Measurements from ENCODE around the gene SUGP2.
A peak's percentile ranks its signal among the peaks of the same experiment; 100 is the strongest.

SUGP2 gene

DNA sequence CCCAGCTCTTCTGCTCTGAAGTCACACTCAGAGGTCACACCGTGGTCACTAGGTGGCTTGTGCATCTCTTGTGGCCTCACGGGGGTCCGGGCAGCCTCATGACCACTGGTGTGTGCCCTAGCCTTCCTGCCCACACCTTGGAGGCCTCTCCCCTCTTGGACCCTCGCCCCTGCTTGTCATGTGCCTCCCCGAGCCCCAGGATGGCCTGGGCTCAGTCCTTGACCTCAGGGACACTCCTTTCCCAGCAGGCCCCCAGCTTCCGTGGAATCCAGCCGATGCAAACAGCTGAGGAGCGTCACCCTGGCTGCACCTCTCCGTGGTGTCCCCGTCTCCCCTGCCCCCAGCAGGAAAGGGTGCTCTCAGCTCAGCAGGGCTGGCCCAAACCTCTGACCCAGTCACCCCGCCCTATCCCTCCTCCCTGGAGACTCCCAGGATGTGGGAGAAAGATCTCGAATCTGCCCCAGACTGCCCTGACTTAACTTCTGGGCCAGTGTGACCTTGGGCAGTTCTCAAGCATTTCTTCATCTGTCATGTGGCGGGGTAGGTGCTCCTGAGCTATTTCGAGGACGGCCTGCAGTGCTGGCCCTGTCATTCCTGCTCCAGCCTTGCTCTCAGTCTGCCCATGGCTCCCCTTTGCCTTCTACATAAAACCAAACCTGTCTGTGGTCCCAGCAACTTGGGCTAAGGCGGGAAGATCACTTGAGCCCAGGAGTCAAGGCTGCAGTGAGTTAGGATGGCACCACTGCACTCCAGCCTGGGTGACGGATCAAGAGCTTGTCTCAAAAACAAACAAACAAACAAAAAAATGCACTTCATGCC is 25.9 kb upstream of the SUGP2 start:
- no peak for DNase-seq

- DNase-seq: no peak
Measured at GRCh38 chr19:19057720-19058119, 24.4 kb upstream of the SUGP2 start.

DNA sequence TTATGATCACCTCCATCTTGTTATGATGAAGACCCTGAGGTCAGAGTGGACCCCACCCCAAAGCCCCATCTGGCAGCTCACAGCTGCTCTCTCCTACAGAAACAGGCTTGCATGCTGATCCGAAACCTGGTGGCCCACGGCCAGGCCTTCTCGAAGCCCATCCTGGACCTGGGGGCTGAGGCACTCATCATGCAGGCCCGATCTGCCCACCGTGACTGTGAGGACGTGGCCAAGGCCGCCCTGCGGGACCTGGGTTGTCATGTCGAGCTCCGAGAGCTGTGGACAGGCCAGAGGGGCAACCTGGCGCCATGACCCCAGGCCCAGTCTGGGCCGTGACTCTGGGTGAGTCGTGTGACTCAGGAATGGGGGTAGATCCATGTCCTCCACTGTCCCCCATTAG is 24.0 kb upstream of the SUGP2 start:
- no peak for DNase-seq

- no peak for DNase-seq
Measured at GRCh38 chr19:19056636-19057275, 23.4 kb upstream of the SUGP2 start.

GRCh38 chr19:19055701-19056100 is 22.4 kb upstream of the SUGP2 start:
- DNase-seq: no peak

- DNase-seq: no peak
Measured at GRCh38 chr19:19054939-19055440, 21.7 kb upstream of the SUGP2 start.

DNA sequence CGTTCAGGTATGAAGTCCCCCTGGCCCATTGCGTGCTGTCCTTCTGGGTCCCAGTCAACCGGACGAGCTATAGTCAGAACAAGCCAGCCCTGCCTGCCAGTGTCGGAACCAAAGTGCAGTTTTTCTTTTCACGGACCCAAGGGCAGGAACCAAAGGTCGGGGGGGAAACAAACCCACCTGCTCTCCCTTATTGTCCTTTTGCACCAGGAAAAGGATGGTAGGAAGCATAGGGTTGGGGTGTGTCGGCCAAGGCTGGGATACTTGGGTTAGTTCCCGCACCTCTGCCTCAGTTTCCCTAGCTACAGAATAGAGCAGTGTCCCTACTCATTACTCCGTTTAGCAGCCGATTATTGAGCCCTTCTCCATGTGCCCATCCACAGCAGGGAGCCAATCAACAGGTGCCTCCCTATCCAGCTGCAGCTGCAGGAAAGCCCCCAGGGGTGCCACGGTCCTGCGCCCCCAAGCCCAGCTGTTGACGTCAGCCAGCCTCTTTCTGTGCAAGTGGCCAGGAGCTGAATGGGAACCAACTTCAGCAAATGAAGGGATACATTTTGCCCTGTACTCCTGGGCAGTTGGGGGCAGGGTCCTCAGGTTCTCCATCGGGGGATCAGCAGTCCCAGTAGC is 21.1 kb upstream of the SUGP2 start:
- DNase-seq: no peak

- peak; percentile 53 for DNase-seq
Measured at GRCh38 chr19:19053508-19054314, 20.4 kb upstream of the SUGP2 start.

GRCh38 chr19:19052921-19053320 is 19.6 kb upstream of the SUGP2 start:
- DNase-seq: no peak

GRCh38 chr19:19051478-19052213 is 18.3 kb upstream of the SUGP2 start:
- no peak for DNase-seq

DNA sequence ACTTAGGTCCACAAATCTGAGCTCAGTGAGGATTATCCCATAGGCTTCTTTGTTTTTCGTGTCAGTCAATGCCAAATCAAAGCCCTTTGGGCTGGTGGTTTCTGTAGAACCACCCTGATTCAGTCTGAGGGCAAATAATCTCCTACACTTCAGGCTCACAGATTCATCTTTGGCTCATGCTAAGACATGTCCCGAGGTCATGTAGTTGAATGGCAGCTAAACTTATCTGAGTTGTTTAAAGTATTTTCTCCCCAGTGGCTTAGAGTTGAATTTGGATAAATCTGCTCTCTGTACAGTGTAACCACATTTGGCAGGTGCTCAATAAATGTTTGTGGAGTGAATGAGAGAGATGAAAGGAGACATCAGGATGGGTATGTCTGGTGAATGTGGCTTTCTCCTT is 17.4 kb upstream of the SUGP2 start:
- no peak for DNase-seq

DNA sequence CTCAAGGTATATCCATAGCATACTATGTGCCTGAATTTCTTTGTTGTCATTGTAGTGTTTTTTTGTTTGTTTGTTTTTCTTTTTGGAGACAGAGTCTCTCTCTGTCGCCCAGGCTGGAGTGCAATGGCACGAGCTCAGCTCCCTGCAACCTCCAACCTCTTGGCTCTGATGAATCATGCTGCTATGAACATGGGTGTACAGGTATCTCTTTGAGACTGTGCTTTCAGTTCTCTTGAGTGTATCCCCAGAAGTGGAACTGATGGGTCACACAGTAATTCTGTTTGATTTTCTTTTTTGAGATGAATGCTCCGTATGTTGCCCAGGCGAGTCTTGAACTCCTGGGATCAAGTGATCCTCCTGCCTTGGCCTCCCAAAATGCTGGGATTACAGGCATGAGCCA is 16.8 kb upstream of the SUGP2 start:
- no peak for DNase-seq

DNA sequence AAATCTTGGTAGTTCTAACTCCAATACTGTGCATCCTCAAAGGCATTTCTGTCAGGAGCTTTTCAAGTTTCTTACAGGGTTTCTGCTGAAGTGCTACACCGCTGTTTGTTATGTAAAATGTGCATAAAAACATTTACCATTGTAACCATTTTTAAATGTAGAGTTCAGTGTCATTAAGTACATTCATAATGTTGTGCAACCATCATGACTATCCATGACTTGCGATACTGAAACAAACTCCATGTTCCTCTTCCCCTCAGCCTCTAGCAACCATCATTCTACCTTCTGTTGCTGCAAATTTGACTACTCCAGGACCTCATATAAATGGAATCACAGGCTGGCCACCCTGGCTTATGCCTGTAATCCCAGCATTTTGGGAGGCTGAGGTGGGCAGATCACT is 16.1 kb upstream of the SUGP2 start:
- no peak for DNase-seq

DNA sequence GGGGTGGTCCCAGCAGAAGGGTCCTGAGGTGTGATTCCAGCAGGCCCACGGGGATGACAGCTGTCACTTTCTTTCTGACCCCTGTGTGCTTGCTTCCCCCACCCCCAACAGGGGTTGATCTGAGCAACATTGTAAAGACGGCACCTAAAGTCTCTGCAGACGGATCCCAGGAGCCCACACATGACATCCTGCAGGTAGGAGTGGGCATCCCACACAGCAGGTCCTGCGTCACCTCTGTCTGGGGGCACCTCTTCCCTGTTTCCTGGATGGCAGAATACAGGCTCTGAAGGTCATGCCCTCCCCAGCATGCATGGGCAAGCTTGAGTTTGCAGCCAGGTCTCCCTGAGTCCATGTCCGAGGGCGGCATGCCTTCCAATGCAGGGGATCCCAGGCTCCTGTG is 10.6 kb upstream of the SUGP2 start:
- DNase-seq: no peak

- no peak for DNase-seq
Measured at GRCh38 chr19:19043481-19043880, 10.2 kb upstream of the SUGP2 start.

DNA sequence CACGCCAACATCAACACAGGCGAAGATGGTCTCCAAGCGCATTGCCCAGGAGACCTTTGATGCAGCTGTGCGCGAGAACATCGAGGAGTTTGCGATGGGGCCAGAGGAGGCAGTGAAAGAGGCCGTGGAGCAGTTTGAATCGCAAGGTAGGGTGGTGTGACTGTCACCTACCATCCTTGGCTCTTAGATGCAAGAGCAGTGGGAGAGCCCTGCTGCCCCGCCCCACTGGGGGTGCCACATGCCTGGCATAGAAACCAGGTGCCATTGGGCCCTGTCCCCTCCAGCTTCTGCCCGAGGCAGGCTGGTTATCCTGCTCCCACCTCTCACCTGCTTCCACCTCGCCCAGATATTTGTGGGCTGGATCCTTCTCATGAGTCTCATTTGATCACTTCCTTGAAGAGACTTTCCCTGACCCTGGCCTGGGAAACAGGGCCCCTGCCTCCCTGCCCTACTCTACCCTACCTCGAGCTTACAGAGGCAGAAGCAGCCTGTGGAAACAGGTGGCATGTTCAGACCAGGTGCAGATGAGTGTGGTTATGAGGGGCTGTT is 9.5 kb upstream of the SUGP2 start:
- DNase-seq: no peak

DNA sequence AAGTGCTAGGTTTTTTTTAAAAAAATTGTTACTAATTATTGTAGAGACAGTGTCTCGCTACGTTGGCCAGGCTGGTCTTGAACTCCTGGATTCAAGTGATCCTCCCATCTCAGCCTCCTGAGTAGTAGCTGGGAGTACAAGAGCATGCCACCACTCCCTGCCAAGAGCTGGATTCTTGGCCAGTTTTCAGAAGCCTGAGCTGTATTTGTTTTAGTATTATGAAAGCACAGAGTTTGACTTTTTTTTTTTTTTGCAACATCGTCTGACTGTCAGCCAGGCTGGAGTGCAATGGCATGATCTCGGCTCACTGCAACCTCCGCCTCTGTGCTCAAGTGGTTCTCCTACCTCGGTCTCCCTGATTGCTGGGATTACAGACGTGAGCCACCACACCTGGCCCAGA is 7.1 kb upstream of the SUGP2 start:
- DNase-seq: no peak

GRCh38 chr19:19039901-19040300 is 6.6 kb upstream of the SUGP2 start:
- DNase-seq: no peak

DNA sequence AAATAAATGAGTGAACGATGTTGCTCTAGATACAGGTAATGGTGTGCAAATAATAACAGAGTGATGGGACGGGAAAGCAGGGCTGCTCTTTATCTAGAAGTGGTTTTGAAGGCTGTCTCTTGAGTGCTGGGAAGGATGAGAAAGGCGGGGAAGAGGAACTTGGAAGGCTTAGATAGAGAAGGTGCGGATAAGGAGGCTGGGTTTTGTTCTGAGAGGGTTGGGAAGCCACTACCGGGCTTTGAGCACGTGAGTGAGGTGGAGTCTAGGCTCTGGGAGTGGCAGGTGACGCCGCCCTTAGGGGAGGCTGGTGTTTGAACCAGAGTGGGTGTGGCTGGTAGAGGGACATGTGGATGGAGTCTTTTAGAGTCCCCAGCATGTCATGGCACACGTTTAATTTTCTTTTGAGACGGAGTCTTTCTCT is 897 bp upstream of the SUGP2 start:
- peak; percentile 65 for DNase-seq

- DNase-seq: no peak
Measured at GRCh38 chr19:19033176-19033425, 216 bp downstream of the SUGP2 start.

GRCh38 chr19:19032420-19033175 is 719 bp downstream of the SUGP2 start:
- DNase-seq: peak; percentile 74

- DNase-seq: no peak
Measured at GRCh38 chr19:19031891-19032290, 1.4 kb downstream of the SUGP2 start.

Measured in stimulated activated CD4-positive, alpha-beta T cell treated with anti-CD3 and anti-CD28 coated beads, Interleukin-12 subunit alpha, Interleukin-12 subunit beta, amount 100 ng/mL, for 4 hours (primary cell).